Smooth muscle cell (in vitro differentiated cells): Measurements from ENCODE around the gene UNC5A. TPM values are rescaled to one million over a fixed set of nuclear protein-coding genes. Genes with fewer than 3 reads are reported as not detected.

Experiments
- DNase-seq: peaks from one replicate; lab custom pipeline; 2025; ENCODE audit not compliant: unreplicated experiment; lab: John Stamatoyannopoulos, UW
- H2AFZ ChIP-seq: fragments of 200-600 bp; sonication (generic); 2 replicates; pipeline ENCODE4 v1.6.0; 2016; ENCODE audit warnings: antibody characterized with exemption, low read depth, mild to moderate bottlenecking
- H3F3A ChIP-seq: fragments of 200-600 bp; sonication (generic); 2 replicates; pipeline ENCODE4 v1.6.0; 2017; ENCODE audit warnings: antibody characterized with exemption, low read depth
- H3K27ac ChIP-seq: fragments of 200-600 bp; sonication (generic); 2 replicates; pipeline ENCODE4 v1.5.1; 2016; ENCODE audit warnings: low read depth, mild to moderate bottlenecking
- H3K27me3 ChIP-seq: fragments of 200-600 bp; sonication (generic); 2 replicates; pipeline ENCODE4 v1.6.1; 2016; ENCODE audit warnings: low read depth, mild to moderate bottlenecking
- H3K36me3 ChIP-seq: fragments of 200-600 bp; sonication (generic); 2 replicates; pipeline ENCODE4 v1.5.1; 2016; ENCODE audit warnings: low read depth
- H3K4me1 ChIP-seq: fragments of 200-600 bp; sonication (generic); 2 replicates; pipeline ENCODE4 v1.5.1; 2016; ENCODE audit warnings: low read depth
- H3K4me2 ChIP-seq: fragments of 200-600 bp; sonication (generic); 2 replicates; pipeline ENCODE4 v1.6.0; 2016; ENCODE audit warnings: mild to moderate bottlenecking
- H3K4me3 ChIP-seq: fragments of 200-600 bp; sonication (generic); 2 replicates; pipeline ENCODE4 v1.5.1; 2016; ENCODE audit warnings: mild to moderate bottlenecking
- H3K79me2 ChIP-seq: fragments of 200-600 bp; sonication (generic); 2 replicates; pipeline ENCODE4 v1.6.0; 2016; ENCODE audit warnings: low read depth, mild to moderate bottlenecking
- H3K9ac ChIP-seq: fragments of 200-600 bp; sonication (generic); 2 replicates; pipeline ENCODE4 v1.6.0; 2016; ENCODE audit warnings: low read depth
- H3K9me3 ChIP-seq: fragments of 200-600 bp; sonication (generic); replicated peaks from 2 replicates; pipeline ENCODE4 v1.5.1; 2016; ENCODE audit warnings: low read depth
- H4K20me1 ChIP-seq: fragments of 200-600 bp; sonication (generic); 2 replicates; pipeline ENCODE4 v1.6.0; 2016; ENCODE audit warnings: low read depth
- CTCF ChIP-seq: fragments of 200-600 bp; sonication (generic); IDR thresholded peaks from 2 replicates; pipeline ENCODE4 v1.5.1; 2017; ENCODE audit warnings: borderline replicate concordance, mild to moderate bottlenecking, antibody characterized with exemption; ENCODE audit not compliant: insufficient read depth, poor library complexity, severe bottlenecking
- WGBS: methylation state at CpG from one replicate; pipeline ENCODE4 v1.1.7; 2016; ENCODE audit warnings: low lambda C conversion rate; 5-methylcytosine and 5-hydroxymethylcytosine counted together
- polyA plus RNA-seq: library from polyadenylated mRNA; unstranded; fragments of >200 nt; fragmentation: Nextera tagmentation; extraction: Ambion mirVana; gene quantifications from 2 replicates; pipeline ENCODE4 v1.2.1, GENCODE V29; 2016
- total RNA-seq: library from RNA; depleted of rRNA; stranded (reverse); fragments of >200 nt; gene quantifications from 2 replicates; pipeline ENCODE4 v1.2.3, GENCODE V29; 2014

The UNC5A gene
- total and polyA plus RNA-seq, 2 experiments from 2014 or later: not detected

- H3K27ac ChIP-seq: no peak overlapping the region
- no peak for TF ChIP-seq CTCF
- H3K27me3 ChIP-seq: peaks cover 45% of the 10 kb centered on the region
- DNase-seq: no peak
- H3K36me3 ChIP-seq: no peaks in the 10 kb centered on the region
- H3K79me2 ChIP-seq: no peaks in the 10 kb centered on the region
- H4K20me1 ChIP-seq: no peaks in the 10 kb centered on the region
- no peak overlapping the region for H2AFZ ChIP-seq
- WGBS: 60% methylated on average over 13 of the region's 15 CpGs
- no peaks in the 10 kb centered on the region for H3K9me3 ChIP-seq
- no peaks in the 10 kb centered on the region for H3F3A ChIP-seq
- H3K4me3 ChIP-seq: no peak overlapping the region
- H3K4me2 ChIP-seq: no peak overlapping the region
- no peak overlapping the region for H3K9ac ChIP-seq
- peaks cover 30% of the 10 kb centered on the region for H3K4me1 ChIP-seq
Measured at GRCh38 chr5:176863041-176863764, 52.8 kb downstream of the UNC5A start.

DNA sequence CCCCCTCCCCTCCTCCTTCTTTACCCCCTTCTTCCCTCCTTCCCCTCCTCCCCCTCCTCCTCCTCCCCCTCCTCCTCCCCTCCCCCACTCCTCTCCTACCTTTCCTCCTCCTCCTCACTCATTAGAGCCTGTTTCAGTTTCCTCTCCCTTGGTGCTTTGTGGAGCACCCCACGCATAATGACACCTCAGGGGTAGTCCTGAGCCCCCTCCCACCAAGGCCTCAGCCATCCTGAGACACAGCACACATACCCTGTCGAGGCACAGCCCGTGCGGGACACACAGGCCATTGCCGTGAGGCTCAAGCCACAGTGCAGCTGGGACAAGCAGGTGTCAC, 53.4 kb downstream of the UNC5A start:
- no peak for TF ChIP-seq CTCF
- 68% methylated on average over 5 of the region's 5 CpGs for WGBS
- Histone ChIP-seq H3K4me3 (no peak overlapping the region), H3K27ac (no peak overlapping the region), H3F3A (no peaks in the 10 kb centered on the region), H2AFZ (no peak overlapping the region), H3K9me3 (no peaks in the 10 kb centered on the region), H3K36me3 (no peaks in the 10 kb centered on the region), H3K27me3 (peaks cover 42% of the 10 kb centered on the region), H3K4me2 (no peak overlapping the region), H3K79me2 (no peaks in the 10 kb centered on the region), H3K9ac (no peak overlapping the region), H4K20me1 (no peaks in the 10 kb centered on the region), H3K4me1 (peaks cover 34% of the 10 kb centered on the region)
- DNase-seq: no peak

GRCh38 chr5:176864755-176865154, 54.4 kb downstream of the UNC5A start:
- Histone ChIP-seq H3K4me1 (peaks cover 34% of the 10 kb centered on the region), H3K9me3 (no peaks in the 10 kb centered on the region), H4K20me1 (no peaks in the 10 kb centered on the region), H2AFZ (no peak overlapping the region), H3K79me2 (no peaks in the 10 kb centered on the region), H3K27me3 (peaks cover 42% of the 10 kb centered on the region), H3K27ac (no peak overlapping the region), H3K36me3 (no peaks in the 10 kb centered on the region), H3K4me3 (no peak overlapping the region), H3K9ac (no peak overlapping the region), H3F3A (no peaks in the 10 kb centered on the region), H3K4me2 (no peak overlapping the region)
- DNase-seq: no peak
- 95% methylated on average over 8 of the region's 8 CpGs for WGBS
- no peak for TF ChIP-seq CTCF

DNA sequence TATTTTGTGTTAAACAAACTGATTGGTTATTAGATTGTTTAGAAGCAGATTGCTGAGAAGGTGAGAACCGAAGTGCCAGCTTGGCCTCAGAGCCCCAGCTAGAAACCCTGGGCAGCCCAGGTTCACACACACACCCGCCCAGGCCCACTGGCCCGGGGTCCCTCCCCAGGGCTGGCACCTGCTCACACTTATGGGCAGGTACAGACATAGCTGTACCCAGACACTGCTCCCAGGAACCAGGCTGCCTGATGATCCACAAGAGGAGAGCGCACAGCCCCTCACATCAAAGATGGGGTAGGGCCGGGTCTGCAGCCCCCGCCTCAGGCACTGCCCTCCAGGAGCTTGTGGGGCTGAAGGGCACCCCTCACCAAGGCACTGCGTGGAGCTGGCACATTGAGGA, 55.6 kb downstream of the UNC5A start:
- H3K36me3 ChIP-seq: no peaks in the 10 kb centered on the region
- no peak overlapping the region for H3K27ac ChIP-seq
- no peak overlapping the region for H3K9ac ChIP-seq
- no peak for DNase-seq
- WGBS: 84% methylated on average over 7 of the region's 7 CpGs
- H3F3A ChIP-seq: no peaks in the 10 kb centered on the region
- peaks cover 42% of the 10 kb centered on the region for H3K27me3 ChIP-seq
- peaks cover 34% of the 10 kb centered on the region for H3K4me1 ChIP-seq
- no peak overlapping the region for H2AFZ ChIP-seq
- H3K9me3 ChIP-seq: no peaks in the 10 kb centered on the region
- H3K4me2 ChIP-seq: no peak overlapping the region
- no peak overlapping the region for H3K4me3 ChIP-seq
- H3K79me2 ChIP-seq: no peaks in the 10 kb centered on the region
- TF ChIP-seq CTCF: no peak
- H4K20me1 ChIP-seq: no peaks in the 10 kb centered on the region
